ENCODE results near the gene SKIDA1.

SKIDA1 gene

GRCh38 chr10:21515361-21516241, 9.9 kb downstream of the SKIDA1 start:
- no peak for DNase-seq

GRCh38 chr10:21514818-21515351, 10.6 kb downstream of the SKIDA1 start:
- no peak for DNase-seq

- no peak for DNase-seq
Measured at GRCh38 chr10:21514129-21514817, 11.2 kb downstream of the SKIDA1 start.

- no peak for DNase-seq
Measured at GRCh38 chr10:21513405-21513788, 12.1 kb downstream of the SKIDA1 start.

GRCh38 chr10:21512573-21513404, 12.7 kb downstream of the SKIDA1 start:
- DNase-seq, result no peak

- no peak for DNase-seq
Measured at GRCh38 chr10:21511946-21512572, 13.4 kb downstream of the SKIDA1 start.

GRCh38 chr10:21511095-21511570, 14.3 kb downstream of the SKIDA1 start:
- no peak for DNase-seq

GRCh38 chr10:21510241-21511094, 15.0 kb downstream of the SKIDA1 start:
- DNase-seq, result no peak

- DNase-seq, result no peak
Measured at GRCh38 chr10:21509341-21510240, 15.9 kb downstream of the SKIDA1 start.

- DNase-seq, result no peak
Measured at GRCh38 chr10:21508706-21509331, 16.7 kb downstream of the SKIDA1 start.

GRCh38 chr10:21507150-21507549, 18.3 kb downstream of the SKIDA1 start:
- no peak for DNase-seq

- no peak for DNase-seq
Measured at GRCh38 chr10:21506351-21506750, 19.1 kb downstream of the SKIDA1 start.

GRCh38 chr10:21505711-21506278, 19.7 kb downstream of the SKIDA1 start:
- DNase-seq, result no peak

GRCh38 chr10:21503542-21503941, 21.9 kb downstream of the SKIDA1 start:
- DNase-seq, result no peak

GRCh38 chr10:21502348-21502740, 23.1 kb downstream of the SKIDA1 start:
- no peak for DNase-seq

GRCh38 chr10:21501731-21502347, 23.6 kb downstream of the SKIDA1 start:
- no peak for DNase-seq

- no peak for DNase-seq
Measured at GRCh38 chr10:21501091-21501490, 24.4 kb downstream of the SKIDA1 start.

GRCh38 chr10:21500578-21500910, 24.9 kb downstream of the SKIDA1 start:
- DNase-seq, result no peak

Measured in NCI-H2171 (cell line).